Melanocyte of skin (primary cell): ENCODE results near the gene MED14. TPM values are rescaled to one million over a fixed set of nuclear protein-coding genes. Genes with fewer than 3 reads are reported as not detected.

Source experiments
- total RNA-seq, 2 donors: library from RNA; depleted of rRNA; stranded (reverse); fragments of >200 nt; gene quantifications; 2 replicates each; pipeline ENCODE4 v1.2.3, GENCODE V29; 2012

The MED14 gene
- 10 to 100 TPM; 21.0 to 25.0 TPM for total RNA-seq

GRCh38 chrX:40735325-40736169 lies at the start of gene MED14:
Gene MED14, minus strand, starts transcription at chrX:40735542. Its CDS starts 130 bp downstream, at chrX:40735412.

GRCh38 chrX:40647307-40648197 lies 87.8 kb downstream of the MED14 start, which contains the start of gene CXorf38:
Gene CXorf38, minus strand, starts transcription at chrX:40647561. Its CDS starts 41 bp downstream, at chrX:40647520.

GRCh38 chrX:40623139-40623536 lies 112.2 kb downstream of the MED14 start, which contains the start of gene MPC1L:
Gene MPC1L, plus strand, starts transcription at chrX:40623428. Its CDS starts 138 bp downstream, at chrX:40623566.

Other genes starting within 250 kb of the MED14 start
- gene ATP6AP2, start 154.6 kb downstream of the MED14 start, total RNA-seq = 100 to 1,000 TPM in 1 of 2 donors, 10 to 100 TPM in 1; 96.6 to 104 TPM
- not detected for gene MPC1L, start 112.1 kb downstream of the MED14 start, total RNA-seq
- 10 to 100 TPM; 17.2 to 20.0 TPM for gene CXorf38, start 88.0 kb downstream of the MED14 start, total RNA-seq